HG02642 (cell line): ENCODE results near the gene SLC17A7.
A peak's percentile ranks its signal among the peaks of the same experiment; 100 is the strongest.
"Not testable (repeated sequence)": the region's sequence is repeated elsewhere in the genome, so short reads cannot be mapped to it uniquely, and the experiment has no call there.

Experiments
- ATAC-seq: cut with Tn5 transposase; IDR thresholded peaks from one replicate; pipeline ENCODE4 v1.9.1; 2021; ENCODE audit warnings: mild to moderate bottlenecking; ENCODE audit not compliant: unreplicated experiment, poor library complexity

The SLC17A7 gene

DNA sequence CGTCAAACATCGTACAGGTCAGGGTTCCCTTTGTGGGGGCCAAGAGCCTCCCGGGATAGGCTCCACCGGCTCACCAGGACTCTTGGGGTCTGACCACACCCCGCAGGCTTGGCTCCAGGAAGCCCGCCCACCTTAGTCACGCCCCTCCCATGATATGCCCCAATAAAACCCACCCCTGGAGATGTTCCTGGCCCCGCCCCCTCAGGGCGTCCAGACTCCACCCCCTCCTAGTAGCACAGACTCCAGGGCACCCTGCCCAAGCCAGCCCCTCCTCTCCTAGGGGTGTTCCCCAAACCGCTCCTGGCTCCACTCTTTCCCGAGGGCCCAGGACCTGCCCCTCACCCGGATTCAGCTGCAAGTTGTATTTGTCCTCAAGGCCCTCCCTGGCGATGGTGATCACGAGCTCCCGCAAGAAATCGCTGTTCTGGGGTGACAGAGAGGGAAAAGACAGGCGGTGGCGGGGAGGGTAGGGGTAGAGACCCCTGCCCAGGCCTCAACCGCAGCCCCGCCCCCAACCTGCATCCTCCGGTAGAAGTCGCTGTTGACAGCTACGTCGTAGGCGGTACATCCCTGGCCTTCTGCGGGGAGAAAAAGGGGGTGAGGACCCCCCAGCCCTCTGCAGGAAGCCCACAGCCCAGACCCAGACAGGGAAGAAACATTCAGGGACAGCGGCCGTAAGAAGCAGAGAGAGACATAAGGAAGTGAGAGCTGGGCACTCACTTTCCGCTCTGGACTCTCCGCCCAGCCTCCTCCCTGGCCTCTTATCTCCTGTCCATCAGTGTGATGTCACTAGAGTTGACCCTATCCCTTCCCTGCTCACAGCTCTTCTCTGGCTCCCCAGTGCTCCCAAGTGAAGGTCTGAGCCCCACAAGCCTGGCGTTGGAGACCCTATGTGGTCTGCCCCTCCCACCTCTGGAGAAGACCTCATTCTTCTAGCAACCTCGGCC is 6.4 kb upstream of the SLC17A7 start:
- ATAC-seq, result no peak

DNA sequence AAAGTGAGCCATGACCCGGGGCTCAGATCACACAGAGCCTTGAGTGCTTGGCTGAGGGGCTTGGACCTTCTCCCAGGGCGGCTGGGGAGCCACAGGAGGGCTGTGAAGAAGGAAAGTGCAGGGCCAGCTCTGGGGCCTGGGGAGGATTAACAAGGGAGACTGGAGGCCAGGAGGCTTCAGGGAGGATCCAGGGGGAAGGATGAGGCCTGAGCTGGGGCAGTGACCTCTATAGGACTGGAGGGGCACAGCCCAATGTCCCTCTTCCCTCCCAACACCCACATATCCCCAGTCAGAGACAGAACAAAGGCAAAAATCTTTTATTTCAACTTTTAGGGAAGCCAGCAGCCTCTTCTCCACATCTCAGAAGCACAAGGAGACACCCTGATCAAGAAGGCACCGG is 4.7 kb upstream of the SLC17A7 start:
- no peak for ATAC-seq

DNA sequence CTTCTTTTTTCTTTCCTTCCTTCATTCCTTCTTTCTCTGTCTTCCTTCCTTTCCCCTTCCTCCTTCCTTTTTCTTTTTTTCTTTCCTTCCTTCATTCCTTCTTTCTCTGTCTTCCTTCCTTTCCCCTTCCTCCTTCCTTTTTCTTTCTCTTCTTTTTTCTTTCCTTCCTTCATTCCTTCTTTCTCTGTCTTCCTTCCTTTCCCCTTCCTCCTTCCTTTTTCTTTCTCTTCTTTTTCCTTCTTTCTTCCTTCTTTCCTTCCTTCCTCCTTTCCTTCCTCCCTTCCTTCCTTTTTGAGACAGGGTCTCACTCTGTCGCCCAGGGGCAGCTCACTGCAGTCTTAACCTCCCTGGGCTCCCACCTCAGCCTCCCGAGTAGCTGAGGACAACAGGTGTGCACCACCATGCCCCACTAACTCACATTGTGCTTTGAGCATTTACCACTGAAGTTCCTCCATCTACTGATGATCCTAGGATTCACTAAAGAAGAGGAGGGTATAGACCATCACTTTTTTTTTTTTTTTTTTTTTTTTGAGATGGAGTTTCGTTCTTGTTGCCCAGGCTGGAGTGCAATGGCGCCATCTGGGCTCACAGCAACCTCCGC is 2.9 kb upstream of the SLC17A7 start:
- ATAC-seq, result not testable (repeated sequence)

DNA sequence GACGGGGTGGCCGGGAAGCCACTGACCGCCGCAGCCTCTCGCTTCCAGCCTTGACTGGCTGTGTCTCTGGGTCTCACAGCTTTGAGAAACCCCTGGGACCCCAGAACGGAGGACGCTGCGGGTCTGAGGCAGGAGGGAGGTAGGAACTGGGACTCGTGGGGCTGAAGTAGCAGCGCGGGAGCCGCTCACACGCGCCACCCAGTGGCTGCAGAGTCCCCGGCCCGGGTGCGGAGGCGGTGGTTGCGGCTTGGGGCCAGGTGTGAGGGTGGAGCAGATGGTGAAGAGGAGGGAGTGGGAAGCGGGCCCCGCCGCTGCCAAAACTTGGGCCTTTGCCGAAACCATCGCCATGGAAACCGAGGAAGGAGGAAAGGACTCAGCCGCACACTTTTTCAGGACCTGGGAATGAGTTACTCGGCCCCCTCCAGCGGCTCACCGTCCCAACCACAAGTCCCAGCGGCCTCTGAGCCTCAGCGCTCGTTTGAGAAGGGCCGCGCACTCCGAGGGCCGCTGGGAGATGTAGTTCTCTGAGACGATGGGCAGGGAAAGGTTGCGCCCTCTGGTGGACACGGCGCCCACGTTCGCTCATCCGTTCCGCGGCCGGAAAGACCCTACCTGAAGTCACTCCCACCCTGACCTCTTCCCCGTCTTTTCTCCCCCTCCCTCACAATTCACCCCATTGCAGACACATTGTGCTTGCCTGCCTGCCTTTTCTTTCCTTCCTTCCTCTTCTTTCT is 2.2 kb upstream of the SLC17A7 start:
- ATAC-seq, result peak; percentile 79

DNA sequence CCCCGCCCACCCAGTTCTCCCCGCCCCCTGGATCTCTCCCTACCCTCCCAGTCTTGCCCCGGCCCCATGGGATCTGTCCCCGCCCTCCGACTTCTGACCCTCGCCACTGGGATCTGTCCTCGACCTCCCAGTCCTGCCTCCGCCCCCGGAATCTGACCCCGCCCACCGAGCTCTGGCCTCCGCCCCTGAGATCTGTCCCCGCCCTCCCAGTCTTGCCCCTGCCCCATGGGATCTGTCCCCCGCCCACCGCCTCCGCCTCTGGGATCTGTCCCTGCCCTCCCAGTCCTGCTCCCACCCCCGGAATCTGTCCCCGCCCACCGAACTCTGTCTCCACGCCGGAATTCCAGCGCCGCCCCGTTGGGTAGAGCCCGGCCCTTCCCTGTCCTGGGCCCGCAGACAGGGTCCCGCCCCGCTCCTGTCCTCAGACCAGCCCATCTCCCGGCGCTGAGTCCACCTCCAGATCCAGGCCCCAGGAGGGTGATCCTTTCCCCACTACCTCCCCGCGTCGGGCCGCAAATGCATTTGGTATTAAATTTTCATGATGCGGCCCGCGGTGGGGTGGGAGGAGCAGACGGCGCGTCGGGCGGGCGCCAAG is 1.5 kb upstream of the SLC17A7 start:
- ATAC-seq, result peak; percentile 20

DNA sequence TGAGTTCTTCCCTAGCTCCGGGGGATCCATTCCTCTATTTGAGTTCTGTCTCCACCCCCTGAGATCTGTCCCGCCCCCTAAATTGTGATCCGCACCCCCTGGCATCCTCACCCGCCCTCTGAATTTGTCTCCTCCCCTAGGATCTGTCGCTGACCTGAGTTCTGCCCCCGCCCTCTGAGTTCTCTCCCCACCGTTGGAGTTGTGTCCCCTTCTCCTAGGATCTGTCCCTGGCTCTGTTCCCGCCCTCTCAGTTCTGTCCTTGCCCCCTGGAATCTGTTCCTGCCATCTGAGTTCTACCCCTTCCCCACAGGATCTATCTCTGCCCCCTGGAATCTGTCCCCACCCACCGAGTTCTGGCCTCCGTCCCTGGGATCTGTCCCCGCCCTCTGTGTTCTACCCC is 1.0 kb upstream of the SLC17A7 start:
- no peak for ATAC-seq

DNA sequence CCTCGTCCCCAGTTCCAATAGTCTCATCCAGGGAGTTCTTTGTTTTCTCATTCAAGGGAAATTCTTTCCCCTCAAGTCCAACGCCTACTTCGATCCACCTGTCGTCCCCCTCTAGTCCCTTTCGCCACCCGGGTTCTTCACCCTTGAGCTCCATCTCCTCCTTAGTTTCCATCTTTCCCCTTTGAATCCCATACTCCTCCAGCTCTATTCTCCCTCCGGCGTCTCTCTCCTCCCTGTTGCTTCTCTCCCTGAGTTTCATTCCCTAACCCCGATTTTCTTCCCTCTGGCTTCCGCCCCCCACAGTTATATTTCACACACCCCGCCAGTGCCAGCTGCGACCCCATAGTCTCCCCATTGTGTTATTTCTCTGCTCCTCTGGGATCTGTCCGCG is 628 bp upstream of the SLC17A7 start:
- no peak for ATAC-seq

DNA sequence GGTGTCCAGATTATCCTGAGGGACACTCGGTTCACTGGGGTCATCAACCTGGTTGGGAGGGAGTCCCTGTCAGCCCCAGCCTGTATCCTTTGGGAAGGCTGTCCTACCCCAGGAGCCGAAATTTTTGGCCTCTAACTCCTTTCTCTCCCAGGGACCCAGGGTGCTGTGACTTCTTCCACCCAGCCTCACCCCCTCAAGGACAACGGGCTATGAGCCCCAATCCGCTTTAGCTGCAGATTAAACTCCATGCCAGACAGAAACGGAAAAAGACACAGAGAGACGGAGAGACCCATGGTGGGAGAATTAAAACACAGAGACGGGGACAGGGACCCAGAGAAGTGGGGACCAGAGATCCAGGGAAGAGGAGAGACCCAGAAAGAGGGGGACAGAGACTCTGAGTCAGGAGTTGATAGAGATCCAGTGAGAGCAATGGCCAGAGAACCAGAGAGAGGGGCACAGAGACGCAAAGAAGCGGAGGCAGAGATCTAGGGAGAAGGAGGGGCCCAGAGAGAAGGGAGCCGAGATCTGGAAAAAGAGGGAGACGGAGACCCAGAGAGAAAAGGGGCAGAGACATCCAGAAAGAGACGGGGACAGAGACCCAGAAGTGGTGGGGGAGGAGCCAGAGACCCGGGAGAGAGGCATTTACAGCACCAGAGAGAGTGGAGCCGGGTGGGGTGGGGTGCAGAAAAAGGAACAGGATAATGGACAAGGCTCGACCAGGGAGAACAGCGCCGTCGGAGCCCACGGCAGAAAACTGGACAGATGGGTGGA is 703 bp downstream of the SLC17A7 start:
- no peak for ATAC-seq

DNA sequence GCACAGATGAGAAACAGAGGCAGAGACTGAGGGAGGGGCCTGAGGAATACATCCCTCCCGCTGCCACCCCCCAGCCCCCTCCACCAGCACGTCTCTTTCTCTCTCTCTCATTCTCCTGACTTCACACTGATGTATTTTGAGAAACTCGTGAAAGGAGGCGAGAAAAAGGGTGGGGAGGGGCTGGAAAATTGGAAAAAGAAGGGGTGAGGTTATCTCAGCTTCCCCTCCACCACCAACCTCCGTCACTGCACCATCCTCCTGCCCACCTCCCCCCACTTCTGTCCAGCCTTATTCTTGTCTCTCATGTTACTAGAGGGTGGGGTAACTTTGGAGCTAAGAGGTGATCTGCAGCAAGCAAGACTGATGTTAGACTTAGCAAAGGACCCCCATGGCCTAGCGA is 1.5 kb downstream of the SLC17A7 start:
- ATAC-seq, result no peak

DNA sequence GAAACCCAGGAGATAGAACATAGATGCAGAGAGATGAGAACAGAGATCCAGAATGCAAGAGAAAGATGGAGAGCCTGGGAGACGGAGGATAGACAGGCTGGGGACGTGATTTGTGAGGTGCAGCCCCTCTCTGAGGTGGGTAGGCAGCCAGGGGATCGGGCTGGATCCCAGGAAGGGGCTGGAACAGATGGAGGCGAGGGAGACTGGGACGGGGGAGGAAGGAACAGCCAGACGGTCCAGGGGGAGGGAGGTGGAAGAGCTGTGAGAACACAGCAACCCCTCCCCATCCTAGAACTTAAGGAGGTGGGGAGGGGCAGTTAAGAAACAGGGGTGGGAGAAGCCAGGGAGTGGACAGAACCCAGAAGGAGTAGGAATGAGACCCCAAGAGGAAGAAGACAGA is 3.1 kb downstream of the SLC17A7 start:
- ATAC-seq, result no peak

DNA sequence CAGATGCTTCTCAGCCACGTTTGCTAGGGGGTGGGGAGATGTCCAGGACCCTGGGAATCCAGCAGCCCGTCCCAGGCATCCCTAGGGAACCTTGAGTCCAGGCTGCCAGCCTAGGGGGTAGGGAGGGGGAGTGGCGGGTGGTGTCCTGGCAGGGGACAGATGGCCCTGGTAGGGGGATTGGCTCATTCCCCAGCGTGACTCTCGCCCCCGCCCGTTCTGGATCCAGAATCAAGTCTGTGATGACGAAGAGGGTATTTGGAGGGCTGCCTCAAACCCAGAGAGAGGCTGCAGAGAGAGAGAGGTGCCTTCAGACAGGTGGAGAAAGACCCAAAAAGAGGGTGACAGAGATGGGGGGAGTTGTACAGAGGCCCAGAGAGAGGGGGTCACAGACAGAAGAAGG is 4.1 kb downstream of the SLC17A7 start:
- no peak for ATAC-seq

DNA sequence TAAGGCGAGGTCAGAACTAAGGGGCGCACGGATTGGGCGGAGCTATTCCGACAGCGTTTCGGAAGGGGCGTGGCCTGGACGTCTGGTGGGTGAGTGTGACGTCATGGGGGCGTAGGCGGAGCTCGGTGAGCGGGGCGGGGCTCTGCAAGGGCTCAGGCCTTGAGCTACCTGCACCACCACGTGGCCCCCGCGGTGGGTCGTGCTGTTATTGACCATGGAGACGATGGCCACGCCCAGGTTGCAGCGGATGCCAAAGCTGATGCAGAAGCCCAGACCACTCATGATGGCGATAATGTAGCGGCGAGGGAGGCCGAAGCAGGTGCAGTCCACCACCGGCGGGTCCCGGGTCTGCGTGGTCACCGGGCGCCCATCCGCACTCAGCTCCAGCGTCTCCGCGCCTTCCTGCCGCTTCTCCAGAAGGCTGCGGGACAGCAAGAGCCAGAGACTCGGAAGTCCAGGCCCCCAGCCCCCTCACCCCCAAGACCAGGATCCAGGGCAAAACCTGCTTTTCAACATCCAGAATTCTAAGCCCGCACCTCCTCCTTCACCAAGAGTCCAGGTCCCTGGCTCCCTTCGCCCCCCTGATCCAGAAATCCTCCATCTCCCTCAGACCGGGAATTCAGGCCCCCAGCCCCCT is 4.8 kb downstream of the SLC17A7 start:
- no peak for ATAC-seq

DNA sequence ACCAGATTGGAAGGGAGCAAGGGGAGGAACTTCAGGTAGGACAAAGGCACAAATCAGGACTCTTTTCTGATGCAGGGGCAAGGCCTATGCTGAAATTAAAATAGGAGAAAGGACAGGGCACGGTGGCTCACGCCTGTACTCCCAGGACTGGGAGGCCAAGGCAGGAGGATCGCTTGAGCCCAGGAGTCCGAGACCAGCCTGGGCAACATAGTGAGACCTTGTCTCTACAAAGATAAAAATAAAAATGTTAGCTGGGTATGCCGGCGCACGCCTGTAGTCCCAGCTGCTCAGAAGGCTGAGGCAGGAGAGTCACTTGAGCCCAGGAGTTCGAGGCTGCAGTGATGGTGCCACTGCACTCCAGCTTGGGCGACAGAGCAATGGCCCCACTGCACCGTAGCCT is 5.7 kb downstream of the SLC17A7 start:
- ATAC-seq, result no peak

DNA sequence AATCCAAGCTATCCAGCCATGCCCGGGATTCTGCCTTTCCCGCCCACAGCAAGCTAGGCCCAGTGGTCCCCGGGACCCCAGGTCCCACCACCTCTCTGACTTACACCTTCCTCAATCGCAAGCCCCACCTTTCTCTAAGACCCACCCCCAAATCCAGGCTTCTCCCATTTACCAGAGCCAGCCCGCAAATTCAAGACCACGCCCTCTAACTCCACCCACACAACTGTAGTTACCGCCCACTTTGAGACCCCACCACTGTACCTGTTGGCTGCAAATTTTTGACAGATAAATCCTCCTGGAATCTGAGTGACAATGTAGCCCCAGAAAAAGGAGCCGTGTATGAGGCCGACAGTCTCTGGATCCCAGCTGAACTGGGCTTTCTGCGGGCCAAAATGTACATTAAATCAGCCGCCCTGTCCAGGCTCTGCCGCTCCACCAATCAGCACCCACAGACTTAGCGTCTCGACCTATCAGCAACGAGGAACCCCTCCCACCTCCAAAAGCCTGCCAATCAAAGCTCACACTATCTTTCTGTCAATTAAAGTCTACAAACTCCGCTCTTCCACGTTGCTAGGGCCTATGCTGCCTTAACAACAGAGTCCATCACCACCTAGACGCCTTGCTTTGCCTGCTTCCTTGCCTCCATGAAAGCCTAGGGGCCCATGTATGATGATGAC is 6.3 kb downstream of the SLC17A7 start:
- no peak for ATAC-seq

DNA sequence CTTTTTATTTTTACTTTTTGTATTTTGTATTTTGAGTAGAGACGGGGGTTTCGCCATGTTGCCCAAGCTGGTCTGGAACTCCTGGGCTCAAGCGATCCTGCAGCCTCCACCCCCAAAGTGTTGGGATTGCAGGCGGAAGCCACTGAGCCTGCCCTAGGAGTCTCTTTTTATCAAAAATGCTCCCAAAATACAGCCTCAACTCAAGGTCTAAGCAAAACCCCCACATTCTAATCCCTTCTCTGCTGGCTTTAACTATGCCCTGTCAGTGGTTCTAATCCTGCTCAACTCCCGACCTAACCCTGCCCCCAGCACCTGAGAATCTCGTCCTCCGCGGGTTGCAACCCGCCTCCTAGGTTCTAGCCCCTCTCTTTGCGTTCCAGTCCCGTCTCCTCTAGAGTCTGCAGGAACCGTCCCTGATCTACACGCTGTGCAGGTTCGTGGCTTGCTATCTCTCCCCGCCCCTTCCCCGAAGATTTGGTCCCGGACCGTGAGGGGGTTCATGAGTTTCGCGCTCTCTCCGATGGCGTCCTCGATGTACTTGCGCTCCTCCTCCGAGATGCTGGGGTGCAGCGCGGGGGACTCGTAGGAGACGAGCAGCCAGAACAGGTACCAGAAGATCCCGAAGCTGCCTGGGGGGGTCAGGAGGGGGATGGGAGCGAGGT is 8.0 kb downstream of the SLC17A7 start:
- no peak for ATAC-seq

DNA sequence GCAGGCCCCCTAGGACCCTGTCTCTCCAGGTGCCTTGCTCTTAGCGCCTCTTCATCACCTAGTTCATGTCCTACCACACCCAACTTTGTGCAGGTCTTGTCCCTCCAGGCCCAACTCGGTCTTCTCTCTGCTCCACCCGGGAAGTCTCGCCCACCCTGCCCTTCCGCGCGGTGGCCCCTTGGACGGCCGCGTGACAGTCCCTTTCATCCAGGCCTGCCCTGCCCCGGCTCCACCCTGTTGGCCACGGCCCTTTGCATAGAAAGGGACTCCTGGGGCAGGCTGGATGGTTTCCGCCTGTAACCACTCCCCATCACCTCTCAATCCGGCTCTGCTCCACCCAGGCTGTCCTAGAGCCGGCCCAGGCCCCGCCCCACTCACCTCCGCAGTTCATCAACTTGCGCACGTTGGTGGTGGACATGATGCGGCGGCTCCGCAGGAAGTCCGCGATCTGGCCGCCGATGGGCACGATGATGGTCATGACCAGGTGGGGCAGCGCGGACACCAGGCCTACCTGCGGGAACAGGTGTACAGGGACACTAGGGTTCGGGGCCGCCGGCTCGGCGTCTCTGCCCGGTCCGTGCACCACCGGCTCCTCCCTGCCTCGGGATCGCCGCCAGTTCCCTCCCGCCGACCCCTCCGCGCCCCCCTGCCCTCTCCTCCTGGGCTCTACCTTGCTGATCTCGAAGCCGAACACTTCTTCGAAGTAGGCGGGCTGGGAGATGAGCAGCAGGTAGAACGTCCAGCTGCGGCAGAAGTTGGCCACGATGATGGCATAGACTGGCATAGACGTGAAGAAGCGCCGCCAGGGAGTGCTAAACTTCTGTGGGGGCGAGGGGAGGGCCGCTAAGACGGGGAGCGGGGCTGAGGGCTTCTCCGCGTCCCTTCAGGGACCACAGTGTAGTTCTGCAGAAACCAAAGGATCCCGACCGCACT is 8.9 kb downstream of the SLC17A7 start:
- no peak for ATAC-seq

DNA sequence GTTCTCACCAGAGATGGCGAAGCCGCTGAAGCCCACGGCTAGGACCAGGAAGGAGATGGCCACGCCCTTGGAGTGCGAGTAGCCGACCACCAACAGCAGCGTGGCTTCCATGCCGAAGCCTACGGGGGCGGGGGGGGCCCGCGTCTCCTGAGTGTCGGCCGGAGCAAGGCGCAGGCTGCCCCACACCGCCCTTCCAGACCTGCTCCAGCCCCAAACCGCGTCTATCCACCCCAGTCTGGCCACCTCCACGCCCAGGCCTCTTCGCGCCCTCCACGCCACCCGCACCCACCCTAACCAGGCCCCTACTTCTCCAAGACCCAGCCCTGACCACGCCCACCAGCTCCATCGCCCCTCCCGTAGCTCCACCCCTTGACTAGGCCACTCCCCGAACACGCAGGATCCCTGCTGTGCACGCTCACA is 10.0 kb downstream of the SLC17A7 start:
- ATAC-seq, result no peak
